ENCODE data around the gene STARD13. TPM values are rescaled to one million over a fixed set of nuclear protein-coding genes. Genes with fewer than 3 reads are reported as not detected.

Gene STARD13
- total and polyA plus RNA-seq, 9 donors = 7.2 to 31.5 (median 14.0) TPM

DNA sequence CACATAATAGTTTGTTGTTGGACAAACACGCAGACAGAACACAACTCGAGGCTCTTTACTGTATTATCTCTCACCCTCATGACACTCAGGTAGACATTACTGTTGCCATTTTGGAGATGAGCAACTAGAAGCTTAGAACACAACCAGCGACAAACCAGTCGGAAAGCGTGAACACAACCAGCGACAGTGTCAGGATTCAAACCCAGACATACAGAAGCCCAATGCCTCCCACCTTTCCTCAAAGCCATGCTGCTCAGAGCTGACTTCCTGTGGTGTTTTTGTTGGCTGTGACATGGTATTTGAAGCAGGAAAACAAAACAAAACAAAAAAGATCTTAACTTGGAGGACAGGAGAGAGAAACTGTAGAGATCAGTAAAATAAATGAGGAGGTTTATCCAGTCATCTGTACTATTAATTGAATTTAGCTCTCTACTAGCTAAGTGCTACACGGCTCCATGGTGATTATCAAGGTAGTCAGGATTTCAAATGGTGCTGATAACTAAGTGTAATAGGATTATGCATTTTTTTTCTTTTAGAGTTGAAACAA, 92.1 kb downstream of the STARD13 start:
- intact Hi-C loops (cut with DNase I) = no loop called here
- H3K27ac ChIP-seq = no peak overlapping the region
- no peak for DNase-seq
- no peaks in the 10 kb centered on the region for H3K36me3 ChIP-seq
- H3K27me3 ChIP-seq = no peaks in the 10 kb centered on the region
- TF ChIP-seq CTCF (IDR thresholded peaks at IDR 0.05) (no peak), EP300 (IDR thresholded peaks at IDR 0.05) (no peak), POLR2A (IDR thresholded peaks at IDR 0.05) (no peak)
- no peaks in the 10 kb centered on the region for H3K9me3 ChIP-seq
- whole genome bisulfite sequencing, 3 donors = 53 to 62% (median 61%) methylated on average over 7 of the region's 7 CpGs
- H3K4me3 ChIP-seq = no peak overlapping the region
- peaks cover 12% of the 10 kb centered on the region for H3K4me1 ChIP-seq (ENCODE audit: insufficient read depth)

DNA sequence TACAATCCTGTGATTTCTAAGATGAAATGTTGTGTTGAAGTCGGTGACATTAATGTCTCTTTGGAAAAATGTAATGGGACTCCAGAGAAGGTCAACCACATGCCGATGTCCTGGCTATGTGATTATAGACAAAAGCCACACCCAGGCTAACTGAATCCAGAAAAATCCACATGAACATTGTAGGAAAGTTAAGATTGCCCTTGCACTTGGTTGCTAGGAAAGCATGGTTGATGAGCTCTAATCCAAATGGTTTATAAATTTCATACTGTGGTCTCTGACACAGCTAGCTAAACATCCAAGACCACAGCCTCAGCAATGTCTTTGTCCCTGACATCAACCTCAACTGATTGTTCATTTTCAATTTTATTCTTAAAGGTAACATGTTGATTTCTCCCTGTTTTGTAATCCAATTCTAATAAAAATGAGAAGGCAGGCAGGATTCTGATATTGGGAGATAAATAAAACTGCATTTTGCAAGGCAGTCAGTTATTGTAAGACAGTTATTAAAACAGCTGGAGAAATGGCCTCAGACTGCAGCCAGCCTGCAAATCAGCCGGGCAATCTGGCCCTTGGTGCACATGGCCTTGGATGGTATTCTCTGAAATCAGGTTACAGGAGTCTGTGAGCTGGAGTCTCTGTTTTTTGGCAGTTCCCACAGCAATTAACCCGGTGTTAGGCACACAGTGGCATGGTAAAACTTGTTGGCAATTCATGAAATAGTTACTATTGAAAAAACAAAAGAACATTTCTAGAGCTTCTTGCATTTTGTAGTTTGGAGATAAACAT, 93.9 kb downstream of the STARD13 start:
- TF ChIP-seq EP300 (IDR thresholded peaks at IDR 0.05) (no peak), POLR2A (IDR thresholded peaks at IDR 0.05) (no peak), CTCF (IDR thresholded peaks at IDR 0.05) (no peak)
- Histone ChIP-seq H3K27me3 (no peaks in the 10 kb centered on the region), H3K9me3 (no peaks in the 10 kb centered on the region), H3K4me1 (ENCODE audit: insufficient read depth) (peaks cover 21% of the 10 kb centered on the region), H3K36me3 (no peaks in the 10 kb centered on the region), H3K4me3 (no peak overlapping the region), H3K27ac (no peak overlapping the region)
- no peak for DNase-seq
- 47 to 66% (median 47%) methylated on average over 4 of the region's 4 CpGs for WGBS, 3 donors
- intact Hi-C loops (cut with DNase I) = no loop called here

DNA sequence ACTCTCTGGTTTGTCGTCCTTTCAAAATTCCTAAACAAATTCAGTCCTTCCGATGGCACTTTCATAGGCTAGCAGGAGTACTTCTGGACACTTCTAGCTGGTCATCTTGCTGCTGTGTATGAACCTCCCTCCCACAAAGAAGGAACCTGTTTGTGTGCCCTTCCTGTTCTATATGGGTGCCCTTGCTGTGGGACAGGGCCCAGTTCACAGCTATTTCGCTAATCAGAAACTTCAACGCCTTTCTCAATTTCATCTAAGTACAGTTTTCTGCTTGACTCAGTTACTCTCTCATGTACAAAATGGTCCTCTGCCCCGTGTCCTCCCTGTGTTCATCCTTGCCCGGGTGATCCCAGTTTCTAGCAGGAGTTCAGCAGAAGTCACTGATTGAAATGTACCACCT, 96.1 kb downstream of the STARD13 start:
- intact Hi-C loops (cut with DNase I) = no loop called here
- Histone ChIP-seq H3K36me3 (no peaks in the 10 kb centered on the region), H3K4me1 (ENCODE audit: insufficient read depth) (peaks cover 21% of the 10 kb centered on the region), H3K27ac (peak overlapping the region in 1 of 2 donors; percentile 17), H3K9me3 (no peaks in the 10 kb centered on the region), H3K4me3 (no peak overlapping the region), H3K27me3 (no peaks in the 10 kb centered on the region)
- WGBS, 3 donors = 70 to 82% (median 72%) methylated on average over 6 of the region's 6 CpGs
- TF ChIP-seq POLR2A (IDR thresholded peaks at IDR 0.05) (no peak), CTCF (IDR thresholded peaks at IDR 0.05) (no peak), EP300 (IDR thresholded peaks at IDR 0.05) (no peak)
- DNase-seq = no peak

DNA sequence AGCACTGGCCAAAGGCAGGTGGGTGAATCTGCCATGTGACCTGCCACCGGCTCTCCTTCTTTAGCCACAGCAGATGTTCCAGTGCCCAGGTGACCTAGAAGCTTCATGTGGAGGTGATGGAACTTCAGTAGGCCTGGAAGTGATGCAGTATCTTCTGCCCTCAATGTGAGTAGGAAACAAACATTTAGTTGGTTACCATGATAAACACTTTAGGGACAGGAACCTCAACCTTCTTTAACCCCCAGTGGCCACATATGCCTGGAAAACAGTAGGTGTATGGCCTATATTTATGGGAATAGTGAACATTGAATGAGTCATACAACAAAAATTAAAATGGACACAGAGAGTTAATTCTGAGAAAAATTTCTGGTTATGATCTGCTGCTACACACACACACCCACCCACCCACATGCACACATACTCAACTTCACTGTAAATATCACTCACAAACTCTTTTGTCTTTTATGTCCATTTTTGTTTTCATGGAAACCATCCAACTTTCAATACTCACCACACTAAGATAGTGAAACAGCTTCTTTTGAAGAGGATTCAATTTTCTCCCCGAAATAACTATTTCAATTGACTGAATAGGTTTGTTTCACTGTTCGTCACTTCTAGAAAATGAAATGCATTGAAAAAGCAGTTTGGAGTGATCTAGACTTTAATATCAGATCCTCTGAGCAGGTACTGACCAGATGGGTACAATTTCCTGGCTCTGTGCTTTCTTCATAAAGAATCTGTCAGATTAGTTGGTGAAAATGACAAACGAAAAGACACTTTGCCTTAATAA, 97.3 kb downstream of the STARD13 start:
- 21 to 35% (median 24%) methylated on average over 4 of the region's 4 CpGs for WGBS, 3 donors
- peak overlapping the region in 1 of 2 donors; percentile 52 for H3K27ac ChIP-seq
- intact Hi-C loops (cut with DNase I) = no loop called here
- TF ChIP-seq POLR2A (IDR thresholded peaks at IDR 0.05) (no peak), CTCF (IDR thresholded peaks at IDR 0.05) (no peak), EP300 (IDR thresholded peaks at IDR 0.05) (no peak)
- no peak overlapping the region for H3K4me3 ChIP-seq
- DNase-seq = no peak
- H3K36me3 ChIP-seq = no peaks in the 10 kb centered on the region
- H3K9me3 ChIP-seq = no peaks in the 10 kb centered on the region
- H3K4me1 ChIP-seq (ENCODE audit: insufficient read depth) = peaks cover 20% of the 10 kb centered on the region
- H3K27me3 ChIP-seq = no peaks in the 10 kb centered on the region
